Measurements from ENCODE around the gene SEC24D.

DNA sequence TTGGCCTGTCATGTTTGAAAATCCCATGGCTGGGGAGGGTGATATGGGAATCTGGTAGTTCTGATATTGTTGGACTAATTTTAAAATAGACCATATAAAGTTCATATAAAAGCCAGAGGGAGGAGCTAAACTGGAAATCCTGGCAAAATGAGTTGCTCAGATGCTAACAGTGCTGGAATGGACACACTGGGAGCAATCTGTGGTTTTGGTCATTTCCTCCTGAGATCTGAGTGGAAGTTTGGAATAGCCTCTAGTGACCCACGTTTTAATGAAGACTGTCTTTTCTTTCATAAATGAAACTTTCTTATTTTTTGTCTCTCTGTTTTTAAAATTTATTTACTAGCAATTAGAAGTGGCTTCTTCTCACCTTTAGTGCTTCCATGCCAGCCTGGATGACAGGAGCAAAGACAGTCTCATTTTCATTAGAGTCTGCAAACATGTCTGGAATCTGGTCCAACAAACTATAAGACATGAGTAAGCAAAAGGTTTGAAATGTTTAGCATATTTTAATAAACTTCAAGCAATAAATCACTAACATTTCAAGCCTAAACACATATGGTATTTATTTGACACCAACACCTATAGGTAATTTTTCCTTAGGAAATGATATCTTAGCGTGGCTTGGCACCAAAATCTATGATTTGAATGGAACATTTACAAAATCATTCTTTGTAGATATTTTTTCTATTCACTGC lies 84.2 kb downstream of the SEC24D start:
- no peak for TF ChIP-seq CTCF (conservative IDR thresholded peaks at IDR 0.05; ENCODE audit: low read depth in 2 of 2)
- no peak for TF ChIP-seq POLR2AphosphoS5 (IDR thresholded peaks at IDR 0.05; ENCODE audit: low read depth)
